ENCODE measurements around the gene FOXP4.

The FOXP4 gene

GRCh38 chr6:41649596-41649995 is 103.4 kb downstream of the FOXP4 start:
- no peak for DNase-seq

GRCh38 chr6:41650120-41650519 is 103.9 kb downstream of the FOXP4 start:
- no peak for DNase-seq

DNA sequence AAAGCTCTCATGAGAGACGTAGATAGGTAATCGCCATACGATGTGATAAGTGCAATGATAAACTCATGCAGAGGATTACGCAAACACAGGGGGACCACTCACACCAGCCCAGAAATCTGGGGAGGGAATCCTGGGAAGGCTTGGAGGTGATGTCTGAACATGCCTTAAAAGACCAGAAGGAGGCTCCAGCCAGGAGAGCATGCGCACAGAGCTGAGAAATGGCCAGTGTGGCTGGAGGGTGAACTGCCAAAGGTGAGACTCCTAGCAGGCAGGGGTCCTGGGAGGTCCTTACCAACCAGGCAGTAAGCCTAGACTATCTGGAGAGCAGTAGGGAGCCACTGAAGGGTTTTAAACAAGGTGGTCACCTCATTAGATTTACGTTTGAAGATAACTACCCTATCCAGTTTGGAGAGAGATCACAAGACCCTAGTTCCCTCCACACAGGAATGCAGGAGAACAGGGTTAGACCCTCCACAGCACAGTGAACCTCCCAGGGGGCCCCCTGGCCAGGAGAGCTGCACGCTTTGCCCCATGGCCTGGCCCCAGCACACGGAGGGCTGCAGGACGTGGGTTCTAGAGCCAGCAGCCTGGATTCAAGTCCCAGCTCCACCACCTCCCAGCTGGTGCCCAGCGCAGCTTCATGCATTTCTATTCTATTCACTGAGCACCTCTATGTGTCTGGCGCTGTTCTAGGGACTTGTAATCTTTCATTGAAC is 105.2 kb downstream of the FOXP4 start:
- no peak for DNase-seq

All from stimulated activated CD8-positive, alpha-beta memory T cell treated with anti-CD3 and anti-CD28 coated beads, Interleukin-4, amount 100 ng/mL, for 48 hours (primary cell).